Measurements from ENCODE around the gene SEBOX. TPM values are rescaled to one million over a fixed set of nuclear protein-coding genes. Genes with fewer than 3 reads are reported as not detected.

SEBOX gene
- total RNA-seq, 1 donor from 2014 or later, result not detected

DNA sequence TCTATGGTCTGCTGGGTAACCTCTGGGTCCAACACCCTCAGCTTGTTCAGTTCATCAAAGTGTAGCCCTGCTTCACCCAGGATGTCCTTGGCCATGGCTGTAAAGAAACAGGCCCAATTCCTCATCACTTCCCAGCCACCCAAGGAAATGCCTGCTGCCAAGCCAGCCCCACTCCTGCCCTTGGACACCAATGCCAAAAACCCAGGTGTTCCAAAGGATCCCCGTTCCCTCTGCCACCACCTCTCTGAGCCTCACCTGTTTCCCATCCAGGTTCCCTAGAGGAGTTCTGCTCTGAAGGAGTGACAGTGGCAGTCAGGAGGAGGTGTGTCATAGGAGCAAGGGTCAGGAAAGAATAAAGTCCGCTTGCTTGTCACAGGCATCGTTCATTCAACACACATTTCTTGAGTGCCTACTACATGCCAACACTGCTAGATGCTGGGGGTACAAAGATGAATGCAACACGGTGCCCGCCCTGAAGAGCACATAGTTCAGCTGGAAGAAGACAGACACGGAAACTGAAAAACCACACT is 33.0 kb downstream of the SEBOX start:
- Mint-ChIP-seq H3K27ac (peak overlapping the region; percentile 14), H3K27me3 (no peaks in the 10 kb centered on the region), H3K4me3 (peak overlapping the region; percentile 10), H3K4me1 (ENCODE audit: unreplicated experiment) (peaks cover 18% of the 10 kb centered on the region), H3K36me3 (peaks cover 6% of the 10 kb centered on the region), H3K9me3 (no peaks in the 10 kb centered on the region)
- DNase-seq (ENCODE audit: extremely low spot score, unreplicated experiment), result no peak
- TF ChIP-seq, protein P1, sequence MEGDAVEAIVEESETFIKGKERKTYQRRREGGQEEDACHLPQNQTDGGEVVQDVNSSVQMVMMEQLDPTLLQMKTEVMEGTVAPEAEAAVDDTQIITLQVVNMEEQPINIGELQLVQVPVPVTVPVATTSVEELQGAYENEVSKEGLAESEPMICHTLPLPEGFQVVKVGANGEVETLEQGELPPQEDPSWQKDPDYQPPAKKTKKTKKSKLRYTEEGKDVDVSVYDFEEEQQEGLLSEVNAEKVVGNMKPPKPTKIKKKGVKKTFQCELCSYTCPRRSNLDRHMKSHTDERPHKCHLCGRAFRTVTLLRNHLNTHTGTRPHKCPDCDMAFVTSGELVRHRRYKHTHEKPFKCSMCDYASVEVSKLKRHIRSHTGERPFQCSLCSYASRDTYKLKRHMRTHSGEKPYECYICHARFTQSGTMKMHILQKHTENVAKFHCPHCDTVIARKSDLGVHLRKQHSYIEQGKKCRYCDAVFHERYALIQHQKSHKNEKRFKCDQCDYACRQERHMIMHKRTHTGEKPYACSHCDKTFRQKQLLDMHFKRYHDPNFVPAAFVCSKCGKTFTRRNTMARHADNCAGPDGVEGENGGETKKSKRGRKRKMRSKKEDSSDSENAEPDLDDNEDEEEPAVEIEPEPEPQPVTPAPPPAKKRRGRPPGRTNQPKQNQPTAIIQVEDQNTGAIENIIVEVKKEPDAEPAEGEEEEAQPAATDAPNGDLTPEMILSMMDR (conservative IDR thresholded peaks at IDR 0.05), result no peak

DNA sequence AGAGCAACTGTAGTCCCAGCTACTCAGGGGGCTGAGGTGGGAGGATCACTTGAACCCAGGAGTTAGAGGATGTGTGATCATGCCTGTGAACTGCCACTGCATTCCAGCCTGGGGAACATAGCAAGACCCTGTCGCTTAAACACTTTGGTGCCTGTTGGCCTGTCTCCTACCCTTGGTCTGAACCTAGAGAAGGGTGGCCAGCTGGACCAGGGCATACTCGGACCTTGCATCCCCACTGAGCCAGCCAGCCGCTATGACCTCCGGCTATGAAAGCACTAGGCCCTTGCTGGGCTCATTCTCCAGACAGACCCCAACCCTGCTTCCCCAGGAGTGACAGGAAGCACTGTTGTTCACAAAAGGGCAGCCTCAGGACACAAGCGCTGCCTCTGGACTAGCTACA is 34.3 kb downstream of the SEBOX start:
- DNase-seq (ENCODE audit: extremely low spot score, unreplicated experiment), result no peak
- Mint-ChIP-seq H3K4me1 (ENCODE audit: unreplicated experiment) (peaks cover 23% of the 10 kb centered on the region), H3K27me3 (no peaks in the 10 kb centered on the region), H3K4me3 (no peak overlapping the region), H3K9me3 (no peaks in the 10 kb centered on the region), H3K36me3 (peaks cover 14% of the 10 kb centered on the region), H3K27ac (no peak overlapping the region)
- TF ChIP-seq, protein P1 (conservative IDR thresholded peaks at IDR 0.05), result no peak

DNA sequence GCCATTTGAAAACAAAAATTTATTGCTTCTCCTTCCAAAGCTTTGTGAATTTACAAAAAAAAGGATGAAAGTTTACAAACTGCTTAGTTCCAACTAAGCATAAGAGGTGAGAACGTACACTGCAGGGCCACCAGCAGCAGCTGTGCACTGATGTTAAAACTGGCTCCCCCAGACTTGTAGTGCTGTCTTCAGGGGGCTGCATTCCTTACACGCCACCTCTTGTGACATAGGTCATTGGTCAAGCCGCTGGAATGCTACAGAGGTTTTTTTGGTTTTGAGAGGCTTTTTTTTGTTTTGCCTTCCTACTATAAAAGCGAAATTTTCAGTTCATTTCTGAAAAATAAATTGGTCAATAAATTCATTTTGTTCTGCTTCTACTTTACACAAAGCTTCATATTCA is 36.7 kb downstream of the SEBOX start:
- no peak for DNase-seq (ENCODE audit: extremely low spot score, unreplicated experiment)
- no peaks in the 10 kb centered on the region for H3K27me3 Mint-ChIP-seq
- H3K9me3 Mint-ChIP-seq, result no peaks in the 10 kb centered on the region
- H3K4me1 Mint-ChIP-seq (ENCODE audit: unreplicated experiment), result peaks cover 24% of the 10 kb centered on the region
- TF ChIP-seq, protein P1 (conservative IDR thresholded peaks at IDR 0.05), result no peak
- H3K36me3 Mint-ChIP-seq, result peaks cover 18% of the 10 kb centered on the region
- no peak overlapping the region for H3K4me3 Mint-ChIP-seq
- H3K27ac Mint-ChIP-seq, result peak overlapping the region; percentile 20

DNA sequence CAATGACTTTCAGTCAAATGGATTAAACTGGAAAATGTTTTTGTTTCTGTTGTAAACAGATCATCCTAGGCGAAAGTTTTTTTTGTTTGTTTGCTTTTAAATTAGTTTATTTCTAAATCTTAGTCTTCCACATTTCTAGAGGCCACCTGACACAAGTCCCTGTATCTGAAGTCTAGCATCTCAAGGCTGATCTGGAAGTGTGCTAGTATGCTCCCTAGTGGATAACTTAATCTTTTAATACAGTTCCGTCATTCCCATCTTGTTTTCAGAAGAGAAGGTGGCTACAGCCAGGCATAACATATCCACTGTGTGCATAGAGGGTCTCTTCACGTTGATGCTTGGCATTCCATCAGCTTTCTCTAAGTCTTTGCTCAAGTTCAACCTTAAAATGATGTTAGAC is 37.3 kb downstream of the SEBOX start:
- Mint-ChIP-seq H3K9me3 (no peaks in the 10 kb centered on the region), H3K4me3 (no peak overlapping the region), H3K4me1 (ENCODE audit: unreplicated experiment) (peaks cover 29% of the 10 kb centered on the region), H3K36me3 (peaks cover 21% of the 10 kb centered on the region), H3K27me3 (no peaks in the 10 kb centered on the region), H3K27ac (peak overlapping the region; percentile 20)
- DNase-seq (ENCODE audit: extremely low spot score, unreplicated experiment), result no peak
- TF ChIP-seq, protein P1 (conservative IDR thresholded peaks at IDR 0.05), result no peak

DNA sequence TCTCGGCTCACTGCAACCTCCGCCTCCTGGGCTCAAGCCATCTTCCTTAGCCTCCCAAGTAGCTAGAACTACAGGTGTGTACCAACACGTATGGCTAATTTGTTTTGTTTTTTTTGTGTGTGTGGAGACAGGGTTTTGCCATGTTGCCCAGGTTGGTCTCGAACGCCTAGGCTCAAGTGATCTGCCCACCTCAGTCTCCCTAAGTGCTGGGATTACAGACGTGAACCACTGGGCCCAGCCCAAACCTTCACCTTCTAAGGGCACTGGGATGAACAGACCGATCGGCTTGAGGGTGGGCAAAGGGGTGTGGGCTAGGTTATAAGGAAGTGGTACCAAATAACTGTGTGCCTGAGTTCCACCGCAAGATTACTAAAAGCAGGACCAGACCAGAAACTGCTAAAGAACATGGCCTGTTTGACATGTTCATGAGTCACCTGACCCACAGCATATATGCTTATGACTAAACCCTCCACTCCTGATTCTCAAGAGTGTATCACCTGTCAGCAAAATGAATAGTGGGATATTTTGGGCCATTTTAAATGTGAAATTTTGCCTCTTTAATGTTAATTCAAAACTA is 37.9 kb downstream of the SEBOX start:
- TF ChIP-seq, protein P1 (conservative IDR thresholded peaks at IDR 0.05), result no peak
- H3K27me3 Mint-ChIP-seq, result no peaks in the 10 kb centered on the region
- H3K9me3 Mint-ChIP-seq, result no peaks in the 10 kb centered on the region
- H3K36me3 Mint-ChIP-seq, result peaks cover 24% of the 10 kb centered on the region
- H3K4me3 Mint-ChIP-seq, result no peak overlapping the region
- peak; percentile 47 for DNase-seq (ENCODE audit: extremely low spot score, unreplicated experiment)
- H3K4me1 Mint-ChIP-seq (ENCODE audit: unreplicated experiment), result peaks cover 33% of the 10 kb centered on the region
- no peak overlapping the region for H3K27ac Mint-ChIP-seq

Data from type B pancreatic cell (in vitro differentiated cells).